Ureter (tissue), 1 donor: ENCODE measurements around the gene ARHGAP10. TPM values are rescaled to one million over a fixed set of nuclear protein-coding genes. Genes with fewer than 3 reads are reported as not detected.

Experiments
- DNase-seq: peaks from one replicate; pipeline ENCODE4 v3.0.0-alpha.2; 2020; ENCODE audit warnings: low spot score
- total RNA-seq: library from RNA; stranded (reverse); gene quantifications from one replicate; pipeline ENCODE4 v1.2.4, GENCODE V29; 2023
- donor health status: DM: yes; HTN: yes; CAD: no.

The ARHGAP10 gene
- total RNA-seq, 1 donor from 2014 or later: 78.0 TPM

DNA sequence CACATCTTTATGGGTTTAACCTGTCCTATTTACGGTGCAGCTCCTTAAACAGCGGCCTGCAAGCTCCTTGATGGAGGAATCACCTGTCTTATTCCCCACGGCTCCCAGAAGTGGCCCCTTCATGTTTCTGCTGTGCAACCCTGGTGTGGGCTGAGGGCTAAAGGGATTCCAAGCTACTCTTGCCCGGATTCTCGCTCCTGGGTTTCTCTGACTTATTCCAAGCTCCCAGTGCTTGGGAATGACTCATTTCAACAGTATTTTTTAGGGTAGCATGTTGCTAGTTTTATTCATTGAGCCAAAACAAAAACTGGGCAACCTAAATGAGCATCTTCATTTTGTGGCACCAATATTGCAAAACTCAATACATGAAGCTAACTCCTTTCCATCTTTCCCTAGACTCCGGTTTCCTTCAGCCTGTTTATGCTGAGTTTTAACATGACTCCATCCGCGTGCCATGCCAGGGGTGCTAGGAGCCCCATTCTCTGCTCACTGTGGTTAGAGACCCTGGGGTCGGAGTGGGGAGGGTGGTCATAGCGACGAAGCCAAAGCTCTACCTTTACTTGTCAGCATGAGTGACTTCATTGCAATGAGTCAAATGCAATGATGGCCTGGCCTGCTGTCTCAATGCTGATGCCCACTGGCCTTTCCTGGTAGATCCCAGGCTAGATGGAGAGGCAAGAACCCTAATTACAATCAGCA lies 360.6 kb downstream of the ARHGAP10 start:
- no peak for DNase-seq

DNA sequence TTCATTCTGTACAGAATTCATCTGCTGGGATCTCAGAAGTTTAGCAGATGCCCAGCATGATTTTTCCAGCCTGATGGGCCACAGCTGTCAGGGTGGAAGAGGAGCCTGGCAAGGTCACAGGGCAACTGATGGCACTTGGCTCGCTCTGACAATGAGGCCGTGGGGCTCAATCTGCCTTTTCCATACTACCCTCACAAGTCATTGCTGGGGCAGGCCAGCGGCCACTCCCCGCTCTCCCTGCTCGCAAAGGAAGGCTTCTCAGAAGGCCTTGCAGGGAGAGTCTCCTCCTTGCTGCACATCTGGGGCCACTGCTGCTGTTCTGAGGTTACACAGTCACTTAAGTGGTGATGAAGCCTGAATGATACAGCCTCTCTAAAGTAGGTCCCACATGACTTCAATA lies 361.2 kb downstream of the ARHGAP10 start:
- no peak for DNase-seq

DNA sequence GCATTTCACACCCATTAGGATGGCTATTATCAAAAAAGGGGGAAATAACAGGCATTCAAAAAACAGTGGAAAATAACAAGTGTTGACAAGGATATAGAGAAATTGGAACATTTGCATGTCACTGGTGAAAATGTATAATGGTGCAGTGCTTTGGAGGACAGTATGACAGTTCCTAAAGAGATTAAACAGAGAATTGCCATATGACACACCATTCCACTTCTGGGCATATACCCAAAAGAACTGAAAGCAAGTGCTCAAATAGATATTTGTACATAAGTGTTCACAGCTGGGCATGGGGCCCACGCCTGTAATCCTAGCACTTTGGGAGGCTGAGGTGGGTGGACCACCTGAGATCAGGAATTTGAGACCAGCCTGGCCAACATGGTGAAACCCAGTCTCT lies 362.3 kb downstream of the ARHGAP10 start:
- no peak for DNase-seq

DNA sequence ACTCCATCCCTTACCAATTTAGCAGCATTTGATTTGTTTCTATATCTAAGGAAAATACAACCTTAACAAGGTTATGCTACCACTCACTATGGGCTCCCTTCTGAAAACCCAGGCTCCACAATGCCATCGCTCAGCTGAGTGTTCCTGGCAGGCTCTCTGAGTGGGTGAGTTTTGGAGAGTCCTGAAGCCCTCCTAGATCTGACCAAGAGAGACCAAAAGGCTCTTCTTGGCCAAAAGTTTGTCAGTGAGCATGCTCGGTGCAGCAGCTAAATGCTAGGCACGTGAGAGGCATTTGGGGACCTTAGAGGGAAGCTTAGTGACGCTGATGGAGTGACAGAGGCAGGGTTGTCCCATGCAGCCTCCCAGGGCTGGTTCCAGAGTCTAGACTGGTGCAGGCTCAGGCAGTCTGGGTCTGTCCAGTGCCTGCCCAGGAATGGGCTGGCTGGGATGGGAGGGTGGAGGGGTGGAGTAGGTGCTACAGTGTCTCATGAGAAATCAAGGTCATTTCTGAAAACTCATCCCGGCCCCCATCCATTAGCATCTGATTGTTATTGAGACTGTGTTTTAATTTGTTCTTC lies 363.5 kb downstream of the ARHGAP10 start:
- no peak for DNase-seq

DNA sequence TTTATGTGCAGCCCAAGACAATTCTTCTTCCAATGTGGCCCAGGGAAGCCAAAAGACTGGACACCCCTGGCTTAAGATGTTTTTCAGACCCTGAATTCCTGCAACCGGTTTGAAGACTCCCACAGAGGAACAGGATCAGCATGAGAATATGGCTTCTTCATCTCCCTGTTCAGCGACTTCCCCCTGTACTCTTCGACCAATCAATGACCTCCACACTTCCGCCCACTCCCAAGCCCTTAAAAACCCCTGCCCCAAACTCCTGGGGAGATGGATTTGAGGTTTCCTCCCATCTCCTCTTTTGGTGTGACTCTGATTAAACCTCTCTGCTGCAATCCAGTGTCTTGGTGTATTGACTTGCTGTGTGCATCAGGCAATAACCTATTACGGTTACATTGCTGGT lies 365.9 kb downstream of the ARHGAP10 start:
- no peak for DNase-seq

DNA sequence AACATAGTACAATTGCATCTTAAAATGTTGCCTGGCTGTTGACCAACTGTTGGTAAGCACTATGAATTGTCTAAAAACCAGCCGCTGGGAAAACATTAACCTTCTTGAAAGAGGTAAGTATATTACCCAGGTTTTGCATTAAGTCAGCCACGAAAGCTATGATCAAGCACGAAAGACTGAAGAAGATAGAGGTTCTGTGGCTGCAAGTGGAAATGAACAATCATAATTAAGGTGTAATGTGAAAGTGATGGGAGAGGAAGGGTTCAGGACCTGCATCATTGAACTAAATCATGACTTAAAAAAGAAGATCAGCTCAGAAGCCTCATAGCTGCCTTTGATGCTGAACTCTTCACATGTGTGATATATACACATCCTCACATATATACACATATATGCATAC lies 369.3 kb downstream of the ARHGAP10 start:
- no peak for DNase-seq

DNA sequence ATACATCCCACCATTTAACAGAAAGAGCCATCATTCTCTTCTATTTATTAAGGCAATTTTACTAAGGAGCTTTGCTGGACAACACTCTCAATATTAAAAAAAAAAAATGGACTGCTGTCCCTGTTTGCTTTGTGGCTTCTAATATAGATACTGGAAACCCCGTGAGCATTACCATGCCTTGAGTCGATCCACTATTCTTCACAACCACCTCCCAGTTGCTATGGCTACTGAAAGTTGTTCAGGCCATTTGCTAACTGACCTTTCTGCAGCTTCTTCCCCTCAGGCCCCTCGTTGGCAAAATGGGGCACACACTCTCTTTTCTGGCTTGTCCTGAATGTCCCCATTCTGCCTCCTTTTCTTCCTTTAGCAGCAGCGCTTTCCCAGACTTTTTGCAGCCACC lies 369.9 kb downstream of the ARHGAP10 start:
- no peak for DNase-seq

DNA sequence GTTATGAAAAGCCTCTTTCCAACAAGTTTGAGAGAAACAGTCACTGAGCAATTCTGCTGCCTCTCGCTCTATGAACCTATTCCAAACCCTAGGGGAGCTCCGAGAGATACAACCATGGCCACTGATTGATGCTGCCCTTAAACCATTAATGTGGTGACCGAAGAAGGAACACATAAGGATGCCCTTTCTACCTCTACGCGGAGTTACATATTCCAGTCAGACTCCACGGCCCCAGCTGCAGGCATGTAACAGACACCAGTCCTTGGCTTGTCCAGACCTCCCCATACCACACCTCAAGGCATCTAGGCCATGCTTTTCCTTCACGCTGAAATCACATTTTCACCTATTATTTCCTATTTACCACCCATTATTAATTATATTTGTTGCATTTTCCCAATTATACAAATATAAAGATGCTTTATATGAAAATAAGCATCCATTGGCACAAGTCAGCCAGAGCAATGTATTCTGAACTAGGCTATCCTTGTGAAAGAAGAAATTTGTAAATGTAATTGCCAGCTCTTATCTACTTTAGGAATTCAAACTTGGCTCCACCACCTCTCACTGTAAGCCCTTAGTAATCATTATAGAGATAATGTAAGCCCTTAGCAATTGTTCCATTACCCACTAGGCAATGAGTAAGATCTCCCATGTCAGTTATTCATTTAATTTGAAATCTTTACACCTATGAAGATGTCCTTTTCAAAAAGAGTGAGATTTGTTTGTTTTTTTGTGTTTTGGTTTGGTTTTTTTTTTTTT lies 371.9 kb downstream of the ARHGAP10 start:
- DNase-seq: no peak

DNA sequence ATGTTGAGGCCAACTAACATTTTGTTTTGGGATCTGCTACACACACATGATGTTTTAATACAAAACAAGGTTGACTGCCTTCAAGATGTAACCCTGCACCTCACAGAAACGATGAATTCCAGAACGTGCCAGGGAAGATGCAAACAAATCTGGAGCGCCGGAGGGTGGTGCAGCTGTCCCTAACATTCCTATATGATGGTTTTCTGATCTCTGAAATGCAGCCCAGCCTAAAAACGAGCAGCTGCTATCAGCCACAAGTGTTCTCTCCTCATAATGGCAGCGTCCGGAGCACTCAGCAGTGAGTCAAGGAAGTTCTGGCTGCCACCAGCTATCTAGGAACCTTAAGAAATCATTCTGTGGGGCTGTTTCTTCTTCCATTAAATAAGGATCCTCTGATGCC lies 376.9 kb downstream of the ARHGAP10 start:
- DNase-seq: no peak

DNA sequence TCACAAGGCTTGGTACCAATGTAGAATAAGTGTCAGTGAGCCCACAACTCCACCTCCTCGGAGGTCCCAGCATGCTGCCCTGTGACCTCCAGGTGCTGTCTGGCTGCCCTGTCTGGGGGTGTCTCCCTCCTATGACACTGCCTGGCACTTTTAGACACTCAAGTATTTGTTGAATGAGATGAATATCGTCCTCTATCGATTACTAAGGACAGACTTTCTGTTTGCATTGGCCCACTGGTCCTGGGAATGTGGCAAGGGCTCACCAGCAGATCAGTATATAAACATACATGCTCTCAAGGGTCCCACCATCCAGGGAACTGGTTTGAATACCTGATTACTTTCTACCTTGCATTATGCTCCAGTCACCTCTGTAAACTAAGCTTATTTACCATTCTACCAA lies 377.3 kb downstream of the ARHGAP10 start:
- no peak for DNase-seq

DNA sequence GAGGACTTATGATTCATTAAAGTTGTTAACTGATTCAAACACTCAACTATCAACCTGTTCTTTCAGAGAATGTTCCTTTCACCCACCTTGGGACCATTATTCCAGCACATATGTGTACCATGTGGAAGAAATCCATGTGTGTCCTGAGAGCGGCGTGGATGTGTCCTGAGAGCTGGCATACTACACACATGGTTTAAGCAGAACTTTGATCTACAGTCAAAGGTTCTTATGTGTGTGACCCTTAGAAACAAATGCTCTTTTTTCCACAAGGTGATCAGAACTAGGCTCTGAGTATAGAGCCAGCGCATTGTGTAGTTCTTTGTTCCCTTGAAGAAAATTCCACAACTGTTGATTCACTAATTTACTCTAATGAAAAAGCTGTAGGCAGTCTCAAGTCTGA lies 378.3 kb downstream of the ARHGAP10 start:
- DNase-seq: no peak

DNA sequence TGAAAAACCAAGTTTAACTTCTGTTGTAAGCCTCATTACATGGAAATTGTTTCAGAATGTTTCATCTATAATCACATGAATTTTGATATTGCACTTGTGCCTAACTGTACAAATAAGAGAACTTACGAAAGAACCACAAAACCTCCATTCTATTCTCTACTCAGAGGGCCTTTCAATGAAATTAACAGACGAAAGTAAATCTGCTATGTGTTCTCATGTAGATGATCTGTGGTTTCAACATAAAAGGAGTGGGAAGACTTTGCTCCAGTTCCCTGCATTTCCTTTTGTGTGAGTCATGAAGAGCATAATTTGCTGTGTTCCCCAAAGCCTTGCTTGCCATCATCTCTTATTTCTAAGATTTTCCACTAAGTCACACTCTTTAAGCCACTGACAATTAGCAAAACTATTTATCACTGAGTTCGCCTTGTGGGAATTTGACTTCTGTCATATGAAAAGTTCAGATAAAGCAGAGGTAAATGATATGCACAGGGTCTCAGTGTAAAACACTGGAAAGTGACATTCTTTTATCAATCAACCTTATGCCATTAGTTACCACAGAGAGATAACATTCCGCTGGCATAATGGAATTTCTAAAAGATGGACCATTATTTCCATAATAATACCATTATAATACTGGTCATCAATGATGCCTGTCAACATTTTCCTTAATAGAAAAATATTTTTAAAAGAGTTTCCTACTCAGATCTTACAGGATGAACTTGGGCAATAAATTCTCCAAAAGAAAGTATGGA lies 380.5 kb downstream of the ARHGAP10 start:
- no peak for DNase-seq

DNA sequence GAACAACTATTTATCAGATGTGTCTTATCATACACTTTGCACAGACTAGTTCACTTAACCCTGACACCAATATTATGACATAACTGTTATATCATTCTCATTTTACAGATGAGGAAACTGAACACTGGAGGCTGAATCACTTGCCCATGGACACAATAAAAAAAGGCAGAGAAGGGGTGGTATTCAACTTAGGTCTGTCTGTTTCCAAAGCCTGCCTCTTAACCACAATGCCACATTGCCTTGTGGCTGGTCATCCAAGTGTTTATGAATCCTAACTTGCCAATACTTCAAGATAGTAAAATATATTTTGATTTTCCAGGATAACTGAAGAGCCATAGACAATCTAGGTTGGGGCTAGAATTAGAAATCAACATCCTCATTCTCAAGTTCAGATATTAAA lies 382.5 kb downstream of the ARHGAP10 start:
- DNase-seq: no peak

DNA sequence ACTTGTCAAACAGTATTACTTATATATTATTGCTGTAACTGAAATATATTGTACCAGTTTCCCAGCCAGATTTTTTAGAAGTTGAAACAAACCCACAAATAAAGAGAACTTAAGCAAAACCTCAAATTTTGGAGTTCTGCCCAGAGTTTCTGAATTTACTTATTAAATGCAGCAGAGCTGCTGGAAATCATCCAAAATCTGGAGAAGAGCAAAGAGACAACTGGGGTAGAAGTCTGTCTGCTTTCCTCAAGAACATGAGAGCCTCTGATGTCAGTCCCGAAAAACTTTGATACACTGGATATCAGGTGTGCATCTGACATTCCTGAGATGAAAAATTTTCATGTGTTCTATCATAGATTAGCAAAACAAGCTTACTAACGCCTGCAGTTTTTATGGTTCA lies 384.4 kb downstream of the ARHGAP10 start:
- DNase-seq: no peak

DNA sequence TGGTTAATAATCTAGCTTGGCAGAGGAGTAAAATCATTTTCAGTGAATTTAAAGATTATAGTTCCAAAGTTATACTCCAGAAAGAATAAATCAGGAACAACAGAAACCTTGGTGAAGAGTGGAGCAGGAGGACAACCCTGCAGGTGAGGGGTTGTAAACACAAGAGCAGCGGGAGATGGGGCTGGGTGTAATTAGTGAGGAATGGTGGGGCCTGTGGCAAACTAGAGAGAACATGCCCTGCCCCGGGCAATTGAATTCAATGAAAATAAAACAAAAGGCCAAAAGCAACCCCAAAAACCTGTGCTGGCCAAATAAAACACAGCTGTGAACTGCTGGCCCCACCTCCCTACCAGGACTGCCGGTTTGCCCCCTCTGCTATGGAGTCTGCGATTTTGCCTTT lies 385.1 kb downstream of the ARHGAP10 start:
- no peak for DNase-seq

DNA sequence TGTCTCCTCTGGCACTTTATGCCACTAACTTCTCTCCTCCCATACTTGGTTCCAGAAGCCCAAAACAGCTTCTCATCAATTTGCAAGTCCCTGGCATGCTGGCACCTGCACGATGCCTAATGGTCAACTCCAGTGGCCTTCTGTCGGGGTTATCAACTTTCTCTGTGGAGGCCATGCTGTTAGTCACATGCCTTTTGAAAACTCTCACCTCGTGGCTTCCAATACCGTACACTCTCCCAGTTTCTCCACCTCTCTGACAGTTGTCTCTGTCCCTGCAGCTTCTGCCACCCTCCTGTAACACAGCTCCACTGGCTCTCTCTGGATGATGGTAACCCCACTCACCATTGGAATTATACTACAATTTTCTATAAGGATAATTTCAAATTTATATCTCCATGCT lies 386.3 kb downstream of the ARHGAP10 start:
- no peak for DNase-seq

DNA sequence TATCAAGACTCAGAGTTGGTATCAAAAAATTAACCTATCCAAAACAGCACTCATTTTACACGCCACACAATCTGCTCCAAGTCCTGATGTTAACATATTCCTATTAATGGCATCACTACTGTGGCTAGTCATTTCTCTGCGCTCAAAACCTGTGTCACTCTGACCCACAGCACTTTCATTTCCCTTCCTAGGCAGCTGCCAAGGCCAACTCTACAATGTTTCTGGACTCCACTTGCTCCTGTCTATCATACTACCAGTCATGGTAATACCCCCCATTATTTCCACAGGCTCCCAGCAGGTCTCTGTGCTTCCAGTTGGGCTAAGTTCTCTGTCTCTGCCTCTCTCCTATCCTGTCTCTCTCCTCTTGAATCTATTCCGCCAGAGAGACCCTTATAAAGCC lies 386.7 kb downstream of the ARHGAP10 start:
- DNase-seq: no peak

DNA sequence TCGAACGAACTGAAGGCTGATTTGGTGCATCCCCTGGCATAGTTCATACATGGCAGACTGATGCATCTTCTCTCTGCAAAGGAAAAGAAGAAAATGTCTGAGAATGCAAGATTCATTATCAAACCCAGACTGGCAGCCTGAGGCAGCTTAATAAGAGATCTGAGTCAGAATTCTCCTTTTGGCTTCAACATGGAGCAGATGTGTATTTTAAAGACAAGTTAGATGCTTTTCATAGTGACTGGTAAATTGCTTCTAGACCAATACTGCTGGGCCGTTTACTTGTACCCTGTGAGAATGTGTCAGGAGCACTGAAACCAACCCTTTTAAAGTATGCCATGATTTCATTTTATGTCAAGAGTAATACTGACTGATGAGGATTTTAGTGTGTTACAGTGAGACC lies 388.3 kb downstream of the ARHGAP10 start:
- DNase-seq: no peak
